ENCODE results near the gene POFUT2.

DNA sequence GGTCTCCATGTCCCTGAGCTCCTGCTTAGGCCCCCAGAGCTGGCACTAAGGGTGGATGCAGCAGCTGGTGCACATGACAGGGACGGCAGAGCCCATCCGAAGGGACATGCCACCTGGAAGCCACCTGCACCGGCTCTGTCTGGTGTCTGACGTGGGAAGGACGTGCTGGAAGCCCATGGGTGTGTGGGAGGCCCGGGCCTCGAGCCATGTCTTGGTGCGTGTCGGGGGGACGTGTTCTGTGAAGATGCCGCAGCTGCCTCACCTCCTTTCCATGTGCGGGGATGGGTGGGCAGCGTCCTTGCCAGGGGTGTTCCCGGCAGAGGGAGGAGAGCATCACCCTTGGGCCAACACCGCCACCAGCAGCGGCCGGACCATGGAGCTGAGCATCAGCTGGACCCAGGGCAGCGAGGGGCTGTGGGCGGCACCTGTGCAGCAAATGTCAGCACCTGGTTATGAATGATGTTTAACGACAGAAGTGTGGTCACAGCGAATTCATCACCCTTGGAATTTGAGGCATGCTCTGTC lies 15.5 kb upstream of the POFUT2 start:
- TF ChIP-seq, protein P1, sequence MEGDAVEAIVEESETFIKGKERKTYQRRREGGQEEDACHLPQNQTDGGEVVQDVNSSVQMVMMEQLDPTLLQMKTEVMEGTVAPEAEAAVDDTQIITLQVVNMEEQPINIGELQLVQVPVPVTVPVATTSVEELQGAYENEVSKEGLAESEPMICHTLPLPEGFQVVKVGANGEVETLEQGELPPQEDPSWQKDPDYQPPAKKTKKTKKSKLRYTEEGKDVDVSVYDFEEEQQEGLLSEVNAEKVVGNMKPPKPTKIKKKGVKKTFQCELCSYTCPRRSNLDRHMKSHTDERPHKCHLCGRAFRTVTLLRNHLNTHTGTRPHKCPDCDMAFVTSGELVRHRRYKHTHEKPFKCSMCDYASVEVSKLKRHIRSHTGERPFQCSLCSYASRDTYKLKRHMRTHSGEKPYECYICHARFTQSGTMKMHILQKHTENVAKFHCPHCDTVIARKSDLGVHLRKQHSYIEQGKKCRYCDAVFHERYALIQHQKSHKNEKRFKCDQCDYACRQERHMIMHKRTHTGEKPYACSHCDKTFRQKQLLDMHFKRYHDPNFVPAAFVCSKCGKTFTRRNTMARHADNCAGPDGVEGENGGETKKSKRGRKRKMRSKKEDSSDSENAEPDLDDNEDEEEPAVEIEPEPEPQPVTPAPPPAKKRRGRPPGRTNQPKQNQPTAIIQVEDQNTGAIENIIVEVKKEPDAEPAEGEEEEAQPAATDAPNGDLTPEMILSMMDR (conservative IDR thresholded peaks at IDR 0.05; ENCODE audit: low read depth, low read length): no peak
- no peak for TF ChIP-seq EZH2 (IDR thresholded peaks at IDR 0.05; ENCODE audit: borderline replicate concordance, low read depth, low read length, poor library complexity, severe bottlenecking)
